NCI-H187 treated with DMSO at 0.1 percent for 48 hours (cell line): Measurements from ENCODE around the gene NNAT.
A peak's percentile ranks its signal among the peaks of the same experiment; 100 is the strongest.

Experiments
- DNase-seq: peaks from one replicate; lab custom pipeline; 2025; lab: John Stamatoyannopoulos, UW

Gene NNAT

GRCh38 chr20:37502654-37503053, 18.4 kb upstream of the NNAT start:
- DNase-seq = no peak

- no peak for DNase-seq
These were observed 17.7 kb upstream of the NNAT start for GRCh38 chr20:37503256-37503927.

GRCh38 chr20:37504404-37505096, 16.5 kb upstream of the NNAT start:
- DNase-seq = no peak

GRCh38 chr20:37505263-37506151, 15.5 kb upstream of the NNAT start:
- DNase-seq = no peak

- DNase-seq = no peak
These were observed 14.8 kb upstream of the NNAT start for GRCh38 chr20:37506152-37506725.

- no peak for DNase-seq
These were observed 10.8 kb upstream of the NNAT start for GRCh38 chr20:37510226-37510625.

GRCh38 chr20:37511610-37512275, 9.3 kb upstream of the NNAT start:
- DNase-seq = no peak

- no peak for DNase-seq
These were observed 7.2 kb upstream of the NNAT start for GRCh38 chr20:37513779-37514359.

- no peak for DNase-seq
These were observed 5.2 kb upstream of the NNAT start for GRCh38 chr20:37515876-37516275.

- no peak for DNase-seq
These were observed 4.0 kb upstream of the NNAT start for GRCh38 chr20:37516811-37517750.

- no peak for DNase-seq
These were observed 3.0 kb upstream of the NNAT start for GRCh38 chr20:37518059-37518458.

GRCh38 chr20:37518606-37519507, 2.2 kb upstream of the NNAT start:
- DNase-seq = no peak

- DNase-seq = no peak
These were observed 1.3 kb upstream of the NNAT start for GRCh38 chr20:37519508-37520418.

- no peak for DNase-seq
These were observed 563 bp upstream of the NNAT start for GRCh38 chr20:37520419-37520955.

- peak; percentile 63 for DNase-seq
These were observed 1.4 kb downstream of the NNAT start for GRCh38 chr20:37522260-37523011.

GRCh38 chr20:37523012-37523391, 2.0 kb downstream of the NNAT start:
- no peak for DNase-seq
